Mucosa of rectum (tissue), 2 donors: ENCODE measurements around the gene LCOR.
"Not testable (repeated sequence)": the region's sequence is repeated elsewhere in the genome, so short reads cannot be mapped to it uniquely, and the experiment has no call there.

Experiments
- H3K27ac ChIP-seq, 2 donors: one replicate each; pipeline ENCODE4 v1.7.0; 2013; ENCODE audit warnings: inconsistent platforms in 2 of 2, low read depth in 2 of 2, low read length in 2 of 2
- H3K27me3 ChIP-seq, 2 donors: one replicate each; pipeline ENCODE4 v1.7.0; 2013; ENCODE audit warnings: low read length in 2 of 2; ENCODE audit not compliant: control insufficient read depth in 2 of 2, insufficient read depth in 2 of 2
- H3K36me3 ChIP-seq, 2 donors: one replicate each; pipeline ENCODE4 v1.7.0; 2013; ENCODE audit warnings: low read length in 2 of 2; ENCODE audit not compliant: control insufficient read depth in 2 of 2, insufficient read depth in 2 of 2
- H3K4me1 ChIP-seq, 2 donors: one replicate each; pipeline ENCODE4 v1.7.0; 2013; ENCODE audit warnings: low read length in 2 of 2, mild to moderate bottlenecking in 1 of 2; ENCODE audit not compliant: control insufficient read depth in 2 of 2, insufficient read depth in 2 of 2
- H3K4me3 ChIP-seq, 2 donors: one replicate each; pipeline ENCODE4 v1.7.0; 2013; ENCODE audit warnings: low read length in 2 of 2
- H3K9ac ChIP-seq, 2 donors: one replicate each; pipeline ENCODE4 v1.7.0; 2013; ENCODE audit warnings: low read length in 2 of 2, low read depth in 1 of 2, mild to moderate bottlenecking in 1 of 2
- H3K9me3 ChIP-seq, 2 donors: one replicate each; pipeline ENCODE4 v1.7.0; 2013; ENCODE audit warnings: low read length in 2 of 2; ENCODE audit not compliant: control insufficient read depth in 2 of 2
- donor health status: healthy.
- donor health status: Normal muscosa, but diverticular disease.

Gene LCOR

DNA sequence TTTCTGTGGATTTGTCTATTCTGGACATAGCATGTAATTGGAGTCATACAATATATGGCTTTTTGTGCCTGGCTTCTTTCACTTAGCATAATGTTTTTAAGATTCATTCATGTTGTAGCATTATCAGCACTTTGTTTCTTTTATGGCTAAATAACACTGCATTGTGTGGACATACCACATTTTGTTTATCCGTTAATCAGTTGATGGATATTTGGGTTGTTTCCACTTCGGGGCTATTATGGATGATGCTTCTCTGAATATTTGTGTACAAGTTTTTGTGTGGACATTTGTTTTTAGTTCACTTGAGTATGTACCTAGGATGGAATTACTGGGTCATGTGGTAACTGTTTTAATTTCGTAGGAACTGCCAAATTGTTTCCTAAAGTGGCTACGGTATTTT is 6.4 kb downstream of the LCOR start:
- no peak overlapping the region for H3K9ac ChIP-seq
- H3K4me3 ChIP-seq: no peak overlapping the region
- H3K27ac ChIP-seq: no peak overlapping the region
- no peaks in the 10 kb centered on the region for H3K9me3 ChIP-seq
- peaks cover 13 to 27% of the 10 kb centered on the region in 2 donors for H3K4me1 ChIP-seq
- no peaks in the 10 kb centered on the region for H3K27me3 ChIP-seq
- peaks cover 0 to 5% of the 10 kb centered on the region in 2 donors for H3K36me3 ChIP-seq

GRCh38 chr10:96840841-96841518 is 8.9 kb downstream of the LCOR start:
- Histone ChIP-seq H3K9ac (no peak overlapping the region), H3K9me3 (no peaks in the 10 kb centered on the region), H3K4me1 (peaks cover 3 to 13% of the 10 kb centered on the region in 2 donors), H3K27me3 (no peaks in the 10 kb centered on the region), H3K36me3 (peaks cover 0 to 5% of the 10 kb centered on the region in 2 donors), H3K27ac (no peak overlapping the region), H3K4me3 (no peak overlapping the region)

DNA sequence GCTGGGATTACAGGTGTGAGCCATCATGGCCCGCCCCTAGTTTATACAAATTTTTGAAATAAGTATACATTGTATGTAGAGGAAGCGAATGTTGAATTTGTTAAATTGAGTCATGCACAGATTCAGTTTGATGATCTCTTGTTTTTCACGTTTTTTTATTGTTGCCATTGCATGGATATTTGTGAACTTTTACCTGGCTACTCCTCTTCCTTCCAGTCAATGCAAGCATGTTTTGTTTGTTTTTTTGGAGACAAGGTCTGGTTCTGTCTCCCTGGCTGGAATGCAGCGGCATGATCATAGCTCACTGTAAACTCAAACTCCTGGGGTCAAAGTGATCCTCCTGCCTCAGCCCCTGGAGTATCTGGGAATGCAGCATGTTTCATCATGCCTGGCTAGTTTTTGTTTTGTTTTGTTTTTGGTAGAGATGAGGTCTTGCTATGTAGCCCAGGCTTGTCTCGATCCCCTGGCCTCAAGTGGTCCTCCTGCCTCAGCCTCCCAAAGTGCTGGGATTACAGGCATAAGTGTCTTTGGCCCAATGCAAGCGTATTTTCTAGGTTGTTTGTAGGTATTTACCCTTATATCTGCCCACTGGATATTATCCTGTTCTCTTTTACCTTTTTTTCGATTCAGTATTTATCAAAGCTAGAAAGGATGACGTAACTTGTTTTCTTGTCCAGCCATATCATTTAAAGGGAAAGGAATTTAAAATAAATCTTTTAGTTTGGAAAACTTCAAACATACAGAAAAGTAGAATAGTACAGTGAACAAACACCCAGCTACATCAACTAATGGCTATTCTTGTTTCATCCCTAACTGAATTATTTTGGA is 11.0 kb downstream of the LCOR start:
- Histone ChIP-seq H3K36me3 (peaks cover 0 to 5% of the 10 kb centered on the region in 2 donors), H3K9ac (no peak overlapping the region), H3K27me3 (no peaks in the 10 kb centered on the region), H3K27ac (no peak overlapping the region), H3K9me3 (no peaks in the 10 kb centered on the region), H3K4me3 (no peak overlapping the region), H3K4me1 (peaks cover 3 to 7% of the 10 kb centered on the region in 2 donors)

DNA sequence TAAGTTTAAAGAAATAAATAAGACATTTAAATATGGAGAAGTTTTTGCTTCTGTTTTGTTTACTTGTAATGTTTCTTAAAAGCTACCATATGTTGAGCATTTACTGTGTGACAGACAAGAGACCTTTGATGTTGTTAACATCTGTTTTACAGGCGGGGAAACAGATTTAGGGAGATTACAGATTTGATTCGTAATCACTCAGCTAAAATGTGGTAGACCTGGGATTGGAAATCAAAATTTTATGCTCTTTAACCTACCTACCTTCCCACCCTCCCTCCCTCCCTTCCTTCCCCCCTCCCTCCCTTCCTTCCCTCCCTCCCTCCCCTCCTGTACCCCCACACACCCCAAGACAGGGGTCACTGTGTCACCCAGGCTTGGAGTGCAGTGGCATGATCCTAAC is 11.7 kb downstream of the LCOR start:
- peaks cover 3 to 7% of the 10 kb centered on the region in 2 donors for H3K4me1 ChIP-seq
- H3K27ac ChIP-seq: no peak overlapping the region
- H3K9me3 ChIP-seq: no peaks in the 10 kb centered on the region
- no peaks in the 10 kb centered on the region for H3K36me3 ChIP-seq
- no peak overlapping the region for H3K4me3 ChIP-seq
- no peaks in the 10 kb centered on the region for H3K27me3 ChIP-seq
- no peak overlapping the region for H3K9ac ChIP-seq

- Histone ChIP-seq H3K9me3 (no peaks in the 10 kb centered on the region), H3K9ac (no peak overlapping the region), H3K4me3 (no peak overlapping the region), H3K27me3 (no peaks in the 10 kb centered on the region), H3K27ac (no peak overlapping the region), H3K4me1 (peaks cover 3% of the 10 kb centered on the region in 2 donors), H3K36me3 (no peaks in the 10 kb centered on the region)
Measured at GRCh38 chr10:96846395-96846794, 14.3 kb downstream of the LCOR start.

GRCh38 chr10:96846926-96847325 is 14.8 kb downstream of the LCOR start:
- peaks cover 3% of the 10 kb centered on the region in 2 donors for H3K4me1 ChIP-seq

DNA sequence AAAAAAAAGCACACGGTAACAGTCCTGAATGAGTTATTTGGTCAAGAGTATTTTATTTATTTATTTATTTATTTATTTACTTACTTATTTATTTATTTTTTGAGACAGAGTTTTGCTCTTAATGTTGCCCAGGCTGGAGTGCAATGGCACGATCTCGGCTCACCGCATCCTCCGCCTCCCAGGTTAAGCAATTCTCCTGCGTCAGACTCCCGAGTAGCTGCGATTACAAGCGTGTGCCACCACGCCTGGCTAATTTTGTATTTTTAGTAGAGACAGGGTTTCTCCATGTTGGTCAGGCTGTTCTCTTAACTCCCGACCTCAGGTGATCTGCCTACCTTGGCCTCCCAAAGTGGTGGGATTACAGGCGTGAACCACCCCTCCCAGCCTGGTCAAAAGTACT is 15.3 kb downstream of the LCOR start:
- not testable (repeated sequence) for H3K27ac ChIP-seq

More at GRCh38 chr10:96846926-96847325, 14.8 kb downstream of the LCOR start:
- Histone ChIP-seq H3K4me3 (no peak overlapping the region), H3K36me3 (no peaks in the 10 kb centered on the region), H3K27ac (no peak overlapping the region), H3K9ac (no peak overlapping the region), H3K9me3 (no peaks in the 10 kb centered on the region), H3K27me3 (no peaks in the 10 kb centered on the region)

GRCh38 chr10:96850113-96850512 is 18.0 kb downstream of the LCOR start:
- no peak overlapping the region for H3K27ac ChIP-seq
- H3K4me1 ChIP-seq: no peaks in the 10 kb centered on the region
- H3K4me3 ChIP-seq: no peak overlapping the region
- H3K27me3 ChIP-seq: no peaks in the 10 kb centered on the region
- peaks cover 0 to 3% of the 10 kb centered on the region in 2 donors for H3K36me3 ChIP-seq
- H3K9ac ChIP-seq: no peak overlapping the region
- no peaks in the 10 kb centered on the region for H3K9me3 ChIP-seq

More for the DNA sequence above, 15.3 kb downstream of the LCOR start:
- H3K9me3 ChIP-seq, H3K4me3 ChIP-seq, H3K27me3 ChIP-seq, H3K36me3 ChIP-seq, H3K9ac ChIP-seq, H3K4me1 ChIP-seq: not testable (repeated sequence)

DNA sequence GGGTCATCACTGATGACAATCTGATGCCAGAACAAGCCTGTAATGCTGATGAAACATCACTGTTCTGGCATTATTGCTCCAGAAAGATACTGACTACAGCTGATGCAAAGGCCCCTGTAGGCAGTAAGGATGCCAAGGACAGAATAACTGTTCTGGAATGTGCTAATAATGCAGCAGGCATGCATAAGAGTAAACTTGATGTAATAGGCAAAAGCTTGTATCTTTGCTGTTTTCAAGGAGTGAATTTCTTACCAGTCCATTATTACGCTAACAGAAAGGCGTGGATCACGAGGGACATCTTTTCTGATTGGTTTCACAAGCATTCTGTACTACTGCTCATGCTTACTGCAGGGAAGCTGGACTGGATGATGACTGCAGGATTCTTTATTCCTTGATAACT is 18.7 kb downstream of the LCOR start:
- no peaks in the 10 kb centered on the region for H3K27me3 ChIP-seq
- no peak overlapping the region for H3K27ac ChIP-seq
- no peaks in the 10 kb centered on the region for H3K4me1 ChIP-seq
- H3K4me3 ChIP-seq: no peak overlapping the region
- H3K9ac ChIP-seq: no peak overlapping the region
- no peaks in the 10 kb centered on the region for H3K9me3 ChIP-seq
- peaks cover 0 to 3% of the 10 kb centered on the region in 2 donors for H3K36me3 ChIP-seq

DNA sequence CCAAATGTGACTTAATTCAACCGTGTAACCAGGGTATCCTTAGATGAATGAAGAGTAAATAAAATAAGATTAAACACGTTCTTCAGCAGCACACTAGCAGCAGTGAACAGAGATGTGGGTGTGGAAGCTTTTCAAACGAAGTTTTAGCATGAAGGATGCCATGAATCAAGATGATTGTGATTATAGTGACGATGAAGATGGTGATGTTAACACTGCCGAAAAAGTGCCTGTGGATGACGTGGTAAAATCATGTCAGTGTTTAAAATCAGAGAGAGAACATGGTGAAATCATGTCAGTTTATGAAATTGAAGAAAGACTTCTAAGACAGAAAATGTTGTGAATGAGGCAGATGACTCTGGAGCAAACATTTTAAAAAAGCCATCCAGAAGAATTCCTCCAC is 19.2 kb downstream of the LCOR start:
- no peaks in the 10 kb centered on the region for H3K4me1 ChIP-seq
- H3K9ac ChIP-seq: no peak overlapping the region
- H3K27me3 ChIP-seq: no peaks in the 10 kb centered on the region
- H3K27ac ChIP-seq: no peak overlapping the region
- no peak overlapping the region for H3K4me3 ChIP-seq
- peaks cover 0 to 3% of the 10 kb centered on the region in 2 donors for H3K36me3 ChIP-seq
- no peaks in the 10 kb centered on the region for H3K9me3 ChIP-seq
